HepG2 (cell line): ENCODE measurements around the gene RHD.

Experiments used
- ATF2 ChIP-seq: sonication (generic); formaldehyde crosslinking; IDR thresholded peaks from 2 replicates; pipeline ENCODE4 v1.4.0; 2020; ENCODE audit warnings: missing genetic modification reagents
- RFX3 ChIP-seq: IDR thresholded peaks from 2 replicates; pipeline ENCODE4 v1.6.1; 2016; ENCODE audit warnings: missing biosample characterization, missing genetic modification reagents
- SMARCC2 ChIP-seq: fragments of 450-650 bp; IDR thresholded peaks from 2 replicates; pipeline ENCODE4 v1.6.1; 2017; ENCODE audit warnings: antibody characterized with exemption, mild to moderate bottlenecking
- ZNF329 ChIP-seq: sonication (generic); formaldehyde crosslinking; IDR thresholded peaks from 2 replicates; pipeline ENCODE4 v1.9.0; 2021; ENCODE audit warnings: low read depth, mild to moderate bottlenecking, missing genetic modification reagents

DNA sequence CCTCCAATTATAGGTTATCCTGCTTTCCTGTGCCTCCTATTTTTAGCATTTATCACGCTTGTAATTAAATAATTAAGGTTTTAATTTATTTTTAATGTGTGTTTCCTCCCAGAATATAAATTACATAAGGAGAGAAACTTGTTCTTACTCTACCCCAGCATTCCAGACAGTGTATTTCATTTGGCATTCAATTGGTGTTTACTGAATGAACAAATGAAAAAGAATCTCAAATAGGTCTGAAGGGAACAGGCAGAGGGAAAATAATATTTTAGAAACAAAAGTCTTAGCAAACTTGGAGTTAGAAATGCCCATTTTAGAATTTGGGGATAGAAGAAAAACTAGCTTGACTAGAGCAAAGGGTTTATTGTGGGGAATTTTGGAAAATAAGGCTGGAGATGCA lies 15.1 kb upstream of the RHD start:
- no peak for TF ChIP-seq ZNF329 (CRISPR knock-in tag)
- no peak for TF ChIP-seq SMARCC2
- no peak for TF ChIP-seq RFX3 (CRISPR knock-in tag)
- TF ChIP-seq ATF2 (CRISPR knock-in tag): no peak
